ENCODE data around the gene ERICH2. TPM values are rescaled to one million over a fixed set of nuclear protein-coding genes. Genes with fewer than 3 reads are reported as not detected.

ERICH2 gene
- total and polyA plus RNA-seq, 2 experiments from 2014 or later = 3.5 TPM; not detected in 1

- no peak for TF ChIP-seq ZNF462 (CRISPR knock-in tag; IDR thresholded peaks at IDR 0.05)
- TF ChIP-seq CREB1 (CRISPR knock-in tag; IDR thresholded peaks at IDR 0.05; ENCODE audit: low read depth) = 0 out of 2 replicates have a peak, but pooled peaks have one; percentile 38
- TF ChIP-seq ETS1 (IDR thresholded peaks at IDR 0.05) = 0 out of 2 replicates have a peak, but pooled peaks have one; percentile 43
- no peak for TF ChIP-seq POLR2AphosphoS5 (IDR thresholded peaks at IDR 0.05; ENCODE audit: low read depth)
Measured at GRCh38 chr2:170813611-170814532, 43.7 kb downstream of the ERICH2 start (continued).

- Histone ChIP-seq H3K4me1 (ENCODE audit: insufficient read depth) (peaks cover 42% of the 10 kb centered on the region), H3K27ac (ENCODE audit: low read depth) (no peak overlapping the region), H3K4me3 (peak overlapping the region; percentile 63), H3K9me2 (ENCODE audit: insufficient read depth) (no peaks in the 10 kb centered on the region), H3K4me2 (peak overlapping the region; percentile 97), H4K20me1 (replicated peaks; ENCODE audit: insufficient read depth) (peaks cover 8% of the 10 kb centered on the region; the same call in 1 of the 2 replicates), H2AFZ (peak overlapping the region; percentile 93; the same call in 1 of the 2 replicates), H3F3A (replicated peaks; ENCODE audit: low read depth) (peaks cover 5% of the 10 kb centered on the region), H3K79me2 (replicated peaks; ENCODE audit: insufficient read depth) (no peaks in the 10 kb centered on the region), H3K36me3 (ENCODE audit: insufficient read depth) (no peaks in the 10 kb centered on the region), H3K27me3 (ENCODE audit: insufficient read depth) (peaks cover 69% of the 10 kb centered on the region)
- H3K36me3 Mint-ChIP-seq (ENCODE audit: low read depth) = no peaks in the 10 kb centered on the region
- H3K27me3 Mint-ChIP-seq (ENCODE audit: insufficient read depth, low read depth, poor library complexity) = peaks cover 72% of the 10 kb centered on the region
- peak overlapping the region; percentile 77 for H3K4me3 Mint-ChIP-seq
- H3K9me3 Mint-ChIP-seq = peaks cover 3% of the 10 kb centered on the region; the same call in 1 of the 3 replicates
- TF ChIP-seq STAT1 (IDR thresholded peaks at IDR 0.05; ENCODE audit: unreplicated experiment) (no peak), CREB1 (CRISPR knock-in tag; IDR thresholded peaks at IDR 0.05; ENCODE audit: low read depth) (no peak), ZNF114 (CRISPR knock-in tag; IDR thresholded peaks at IDR 0.05) (no peak), NANOG (IDR thresholded peaks at IDR 0.05; ENCODE audit: borderline replicate concordance) (no peak)
- no peak overlapping the region for H3K27ac Mint-ChIP-seq
- H3K4me1 Mint-ChIP-seq = peaks cover 51% of the 10 kb centered on the region
- ATAC-seq = peak; percentile 10
- DNase-seq (ENCODE audit: low spot score) = peak; percentile 83
Measured at GRCh38 chr2:170814533-170815230, 44.5 kb downstream of the ERICH2 start.
